K562 (cell line): ENCODE data around the gene PLA2G2C. TPM values are rescaled to one million over a fixed set of nuclear protein-coding genes. Genes with fewer than 3 reads are reported as not detected.

Experiments used
- CBFA2T3 ChIP-seq: fragments of 450-650 bp; IDR thresholded peaks from 2 replicates; pipeline ENCODE4 v1.6.1; 2017
- CBX1 ChIP-seq: sonication (generic); IDR thresholded peaks from 2 replicates; pipeline ENCODE4 v1.6.1; 2016; ENCODE audit warnings: antibody characterized with exemption, low read depth, mild to moderate bottlenecking
- E2F6 ChIP-seq, 2 experiments: IDR thresholded peaks; 2 replicates each; pipeline ENCODE4 v1.6.1; 2011; ENCODE audit warnings: borderline replicate concordance in 1 of 2, control low read depth in 1 of 2, low read depth in 1 of 2, low read length in 1 of 2, mild to moderate bottlenecking in 1 of 2, mixed read lengths in 1 of 2, moderate library complexity in 1 of 2; ENCODE audit not compliant: insufficient read depth in 1 of 2, insufficient read length in 1 of 2, poor library complexity in 1 of 2, severe bottlenecking in 1 of 2; ENCODE audit errors: extremely low read depth in 1 of 2
- GATA2 ChIP-seq: sonication (generic); formaldehyde crosslinking; IDR thresholded peaks from 2 replicates; pipeline ENCODE4 v1.4.0; 2020; ENCODE audit warnings: mild to moderate bottlenecking, missing genetic modification reagents
- IRF2 ChIP-seq: sonication (generic); formaldehyde crosslinking; IDR thresholded peaks from 2 replicates; pipeline ENCODE4 v1.8.1; 2022; ENCODE audit warnings: mild to moderate bottlenecking, missing genetic modification reagents
- KDM1A ChIP-seq, 2 experiments: fragments of 450-650 bp; IDR thresholded peaks; 2 replicates each; pipeline ENCODE4 v1.6.1; 2016; ENCODE audit warnings: mild to moderate bottlenecking in 2 of 2
- NCOR1 ChIP-seq: fragments of 450-650 bp; IDR thresholded peaks from 2 replicates; pipeline ENCODE4 v1.6.1; 2016; ENCODE audit warnings: mild to moderate bottlenecking, moderate library complexity
- SFPQ ChIP-seq: fragments of 200-400 bp; formaldehyde crosslinking; IDR thresholded peaks from 2 replicates; pipeline ENCODE4 v1.6.1; 2017; ENCODE audit warnings: mild to moderate bottlenecking, low read depth, low read length, moderate library complexity
- TCFL5 ChIP-seq: fragments of 250-450 bp; sonication (Bioruptor Pico); conservative IDR thresholded peaks from 2 replicates; pipeline ENCODE4 v1.6.1; 2021; ENCODE audit warnings: mild to moderate bottlenecking, moderate library complexity, matching md5 sums
- ZEB2 ChIP-seq: fragments of 450-650 bp; IDR thresholded peaks from 2 replicates; pipeline ENCODE4 v1.6.1; 2016
- ZFPM2 ChIP-seq: fragments of 250-450 bp; sonication (Bioruptor Pico); IDR thresholded peaks from 2 replicates; pipeline ENCODE4 v1.5.1; 2022; ENCODE audit warnings: mild to moderate bottlenecking
- ZFX ChIP-seq: sonication (generic); formaldehyde crosslinking; IDR thresholded peaks from 2 replicates; pipeline ENCODE4 v1.8.0; 2022; ENCODE audit warnings: mild to moderate bottlenecking, missing genetic modification reagents, moderate library complexity
- ZNF41 ChIP-seq: fragments of 250-450 bp; sonication (Bioruptor Pico); conservative IDR thresholded peaks from 2 replicates; pipeline ENCODE4 v1.4.0; 2020; ENCODE audit warnings: mild to moderate bottlenecking
- ZNF592 ChIP-seq: fragments of 450-650 bp; IDR thresholded peaks from 2 replicates; pipeline ENCODE4 v1.6.1; 2017; ENCODE audit warnings: antibody characterized with exemption, mild to moderate bottlenecking
- ZNF696 ChIP-seq: fragments of 250-450 bp; sonication (Bioruptor Pico); conservative IDR thresholded peaks from 2 replicates; pipeline ENCODE4 v1.4.0; 2020; ENCODE audit warnings: mild to moderate bottlenecking, moderate library complexity
- ZSCAN32 ChIP-seq: fragments of 450-650 bp; formaldehyde crosslinking; IDR thresholded peaks from 2 replicates; pipeline ENCODE4 v1.4.0; 2020; ENCODE audit warnings: mild to moderate bottlenecking, moderate library complexity
- polyA plus RNA-seq, 8 experiments: library from polyadenylated mRNA; depleted of rRNA in 4 of 8; stranded (reverse) in 5 of 8; unstranded in 3 of 8; fragments of >200 nt; fragmentation: Nextera tagmentation in 2 of 8; fragmentation: Illumina TruSeq in 1 of 8; extraction: Ambion mirVana in 2 of 8; extraction: Trizol in 1 of 8; gene quantifications; 2 replicates each; pipeline versions ENCODE4 v1.2.1 to v1.2.3, GENCODE V29; 2011 to 2014; ENCODE audit warnings: inconsistent platforms in 1 of 8, missing spikeins in 1 of 8
- total RNA-seq, 7 experiments: library from RNA; depleted of rRNA in 6 of 7; stranded (reverse); fragments of >200 nt in 6 of 7; fragmentation: Illumina TruSeq in 2 of 7; extraction: Trizol in 2 of 7; gene quantifications; 2 replicates each; pipeline versions ENCODE4 v1.2.1 to v1.2.3, GENCODE V29; 2011 to 2021; ENCODE audit warnings: low replicate concordance in 1 of 7

Gene PLA2G2C
- total and polyA plus RNA-seq, 9 of the 15 experiments (the other 6 are each of a cell fraction or from before 2014, with no cell fraction given) = 0.14 to 0.49 (median 0.21) TPM

- no peak for TF ChIP-seq KDM1A (IDR thresholded peaks at IDR 0.05)
- TF ChIP-seq GATA2 (CRISPR knock-in tag) = no peak
- no peak for TF ChIP-seq SFPQ
- TF ChIP-seq NCOR1 = no peak
- no peak for TF ChIP-seq ZFX
- TF ChIP-seq ZEB2 = no peak
- TF ChIP-seq ZFPM2 = no peak
- no peak for TF ChIP-seq ZNF696 (CRISPR knock-in tag)
- peak; percentile 40 for TF ChIP-seq CBFA2T3
- TF ChIP-seq ZSCAN32 = no peak
- peak in 1 of 2 experiments; percentile 41 for TF ChIP-seq E2F6 (IDR thresholded peaks at IDR 0.05; ENCODE audit: borderline replicate concordance in 1 of 2, extremely low read depth in 1 of 2, insufficient read depth in 1 of 2, insufficient read length in 1 of 2, low read depth in 1 of 2, low read length in 1 of 2, poor library complexity in 1 of 2, severe bottlenecking in 1 of 2)
- TF ChIP-seq IRF2 (CRISPR knock-in tag) = no peak
- no peak for TF ChIP-seq TCFL5 (CRISPR knock-in tag)
- no peak for TF ChIP-seq CBX1
- no peak for TF ChIP-seq ZNF41
- TF ChIP-seq ZNF592 = 0 out of 2 replicates have a peak, but pooled peaks have one; percentile 28
These were observed 24.6 kb upstream of the PLA2G2C start (continued) for GRCh38 chr1:20210736-20211460.
